HG03565 (cell line): Measurements from ENCODE around the gene KCNQ5.
A peak's percentile ranks its signal among the peaks of the same experiment; 100 is the strongest.
"Not testable (repeated sequence)": the region's sequence is repeated elsewhere in the genome, so short reads cannot be mapped to it uniquely, and the experiment has no call there.

ENCODE experiments used
- ATAC-seq: cut with Tn5 transposase; IDR thresholded peaks from one replicate; pipeline ENCODE4 v1.9.1; 2021; ENCODE audit warnings: mild to moderate bottlenecking, moderate library complexity; ENCODE audit not compliant: unreplicated experiment

The KCNQ5 gene

GRCh38 chr6:72621291-72622093 is at the start of gene KCNQ5:
Gene KCNQ5 (plus strand): TSS chr6:72622064.
- ATAC-seq, result no peak

- ATAC-seq, result peak; percentile 21
Measured at GRCh38 chr6:72579865-72580264, 42.0 kb upstream of the KCNQ5 start.

GRCh38 chr6:72580281-72580940 is 41.5 kb upstream of the KCNQ5 start:
- ATAC-seq, result peak; percentile 71

GRCh38 chr6:72580950-72581349 is 40.9 kb upstream of the KCNQ5 start:
- ATAC-seq, result not testable (repeated sequence)

GRCh38 chr6:72588155-72588554 is 33.7 kb upstream of the KCNQ5 start:
- ATAC-seq, result no peak

GRCh38 chr6:72589096-72589495 is 32.8 kb upstream of the KCNQ5 start:
- ATAC-seq, result no peak

- ATAC-seq, result no peak
Measured at GRCh38 chr6:72595812-72596211, 26.1 kb upstream of the KCNQ5 start.

- no peak for ATAC-seq
Measured at GRCh38 chr6:72616406-72617015, 5.4 kb upstream of the KCNQ5 start.

GRCh38 chr6:72617721-72618120 is 4.1 kb upstream of the KCNQ5 start:
- ATAC-seq, result no peak

GRCh38 chr6:72619883-72620696 is 1.8 kb upstream of the KCNQ5 start:
- ATAC-seq, result peak; percentile 70

- no peak for ATAC-seq
Measured at GRCh38 chr6:72620871-72621290, 983 bp upstream of the KCNQ5 start.

GRCh38 chr6:72622094-72622940 is 453 bp downstream of the KCNQ5 start:
- ATAC-seq, result peak; percentile 16

GRCh38 chr6:72623808-72624207 is 1.9 kb downstream of the KCNQ5 start:
- no peak for ATAC-seq

GRCh38 chr6:72624557-72625160 is 2.8 kb downstream of the KCNQ5 start:
- ATAC-seq, result no peak

GRCh38 chr6:72626126-72626525 is 4.3 kb downstream of the KCNQ5 start:
- peak; percentile 54 for ATAC-seq

- no peak for ATAC-seq
Measured at GRCh38 chr6:72627539-72627938, 5.7 kb downstream of the KCNQ5 start.

GRCh38 chr6:72631480-72631879 is 9.6 kb downstream of the KCNQ5 start:
- ATAC-seq, result no peak

GRCh38 chr6:72635636-72636035 is 13.8 kb downstream of the KCNQ5 start:
- no peak for ATAC-seq

GRCh38 chr6:72636215-72636614 is 14.4 kb downstream of the KCNQ5 start:
- ATAC-seq, result peak; percentile 96

- no peak for ATAC-seq
Measured at GRCh38 chr6:72636786-72637185, 14.9 kb downstream of the KCNQ5 start.
